Brain microvascular endothelial cell (primary cell): ENCODE results near the gene MMP2.

Experiments used
- DNase-seq: peaks from one replicate; pipeline ENCODE4 v3.0.0-alpha.2; 2020
- H3K27ac ChIP-seq: fragments of 250-450 bp; sonication (Bioruptor Pico); 2 replicates; pipeline ENCODE4 v1.5.1; 2020; ENCODE audit warnings: mild to moderate bottlenecking, moderate library complexity
- H3K27me3 ChIP-seq: fragments of 250-450 bp; sonication (Bioruptor Pico); replicated peaks from 2 replicates; pipeline ENCODE4 v1.5.1; 2020; ENCODE audit warnings: mild to moderate bottlenecking
- H3K36me3 ChIP-seq: fragments of 250-450 bp; sonication (Bioruptor Pico); replicated peaks from 2 replicates; pipeline ENCODE4 v1.5.1; 2020; ENCODE audit warnings: mild to moderate bottlenecking
- H3K4me3 ChIP-seq: 2 replicates; pipeline ENCODE4 v1.5.1; 2011; ENCODE audit warnings: low read depth, mild to moderate bottlenecking, control low read depth, low read length, moderate library complexity
- CTCF ChIP-seq: IDR thresholded peaks from 2 replicates; pipeline ENCODE4 v1.5.1; 2011; ENCODE audit warnings: low read depth, mild to moderate bottlenecking, moderate library complexity, low read length, control low read depth, inconsistent platforms; ENCODE audit errors: missing control alignments
- in situ Hi-C: cut with HindIII; loops from 2 replicates; pipeline ENCODE4 v1.10.0; 2017; ENCODE audit warnings: low sequenced_read_pairs, low pct_ligation_motif_present

The MMP2 gene

GRCh38 chr16:55468352-55468990, 10.5 kb upstream of the MMP2 start:
- no peaks in the 10 kb centered on the region for H3K36me3 ChIP-seq
- H3K4me3 ChIP-seq = no peak overlapping the region
- DNase-seq = no peak
- TF ChIP-seq CTCF = no peak
- no peak overlapping the region for H3K27ac ChIP-seq
- no peaks in the 10 kb centered on the region for H3K27me3 ChIP-seq
- in situ Hi-C loops = loop anchor here (25.0 kb wide), 1 partner anchor 244 kb away; no protein-coding TSS in a partner anchor

- H3K4me3 ChIP-seq = no peak overlapping the region
- no peaks in the 10 kb centered on the region for H3K36me3 ChIP-seq
- no peak for DNase-seq
- H3K27ac ChIP-seq = no peak overlapping the region
- in situ Hi-C loops = loop anchor here (25.0 kb wide), 1 partner anchor 242 kb away; no protein-coding TSS in a partner anchor
- no peaks in the 10 kb centered on the region for H3K27me3 ChIP-seq
- no peak for TF ChIP-seq CTCF
Measured at GRCh38 chr16:55469821-55470532, 9.0 kb upstream of the MMP2 start.

GRCh38 chr16:55470533-55471371, 8.2 kb upstream of the MMP2 start:
- H3K36me3 ChIP-seq = no peaks in the 10 kb centered on the region
- DNase-seq = no peak
- no peaks in the 10 kb centered on the region for H3K27me3 ChIP-seq
- no peak for TF ChIP-seq CTCF
- in situ Hi-C loops = loop anchor here (25.0 kb wide), 1 partner anchor 242 kb away; no protein-coding TSS in a partner anchor
- peak overlapping the region; percentile 75 for H3K27ac ChIP-seq
- H3K4me3 ChIP-seq = no peak overlapping the region

- DNase-seq = peak; percentile 85
- H3K27me3 ChIP-seq = no peaks in the 10 kb centered on the region
- in situ Hi-C loops = loop anchor here (25.0 kb wide), 1 partner anchor 241 kb away; no protein-coding TSS in a partner anchor
- no peak overlapping the region for H3K4me3 ChIP-seq
- no peak for TF ChIP-seq CTCF
- H3K36me3 ChIP-seq = no peaks in the 10 kb centered on the region
- peak overlapping the region; percentile 75 for H3K27ac ChIP-seq
Measured at GRCh38 chr16:55471448-55472097, 7.4 kb upstream of the MMP2 start.

GRCh38 chr16:55473587-55473986, 5.4 kb upstream of the MMP2 start:
- Histone ChIP-seq H3K4me3 (no peak overlapping the region), H3K36me3 (no peaks in the 10 kb centered on the region), H3K27ac (no peak overlapping the region), H3K27me3 (no peaks in the 10 kb centered on the region)
- no peak for TF ChIP-seq CTCF
- no peak for DNase-seq
- in situ Hi-C loops = loop anchor here (25.0 kb wide), 1 partner anchor 239 kb away; no protein-coding TSS in a partner anchor
